ENCODE results near the gene ARHGAP15. TPM values are rescaled to one million over a fixed set of nuclear protein-coding genes. Genes with fewer than 3 reads are reported as not detected.

Gene ARHGAP15
- total RNA-seq, 1 donor from 2014 or later, result 7.0 TPM

DNA sequence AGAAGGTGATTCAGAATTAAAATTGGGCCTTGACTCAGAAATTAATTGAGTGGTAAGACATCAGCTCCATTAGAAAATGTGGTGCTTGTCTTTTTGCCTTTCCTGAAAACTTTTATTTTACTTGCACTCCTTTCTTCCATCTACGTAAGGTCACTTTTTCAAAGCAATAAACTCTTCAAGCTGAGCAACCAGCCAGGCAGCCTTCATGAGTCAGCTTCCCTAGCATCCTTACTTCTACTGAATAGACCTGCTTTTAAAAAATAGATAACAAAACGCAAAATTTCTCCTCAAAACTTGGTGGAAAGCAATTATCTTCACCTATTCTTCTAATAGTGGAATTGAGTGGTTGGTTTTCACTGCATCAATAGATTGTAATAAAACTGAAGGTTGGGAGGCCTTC lies 504.2 kb downstream of the ARHGAP15 start:
- DNase-seq, result no peak
- Histone ChIP-seq H3K4me1 (no peaks in the 10 kb centered on the region), H3K9me3 (replicated peaks) (peaks cover 26% of the 10 kb centered on the region), H3K36me3 (no peaks in the 10 kb centered on the region), H3K4me3 (no peak overlapping the region), H3K27me3 (ENCODE audit: low read depth) (no peaks in the 10 kb centered on the region), H3K27ac (replicated peaks) (no peak overlapping the region)
- TF ChIP-seq, protein P1, sequence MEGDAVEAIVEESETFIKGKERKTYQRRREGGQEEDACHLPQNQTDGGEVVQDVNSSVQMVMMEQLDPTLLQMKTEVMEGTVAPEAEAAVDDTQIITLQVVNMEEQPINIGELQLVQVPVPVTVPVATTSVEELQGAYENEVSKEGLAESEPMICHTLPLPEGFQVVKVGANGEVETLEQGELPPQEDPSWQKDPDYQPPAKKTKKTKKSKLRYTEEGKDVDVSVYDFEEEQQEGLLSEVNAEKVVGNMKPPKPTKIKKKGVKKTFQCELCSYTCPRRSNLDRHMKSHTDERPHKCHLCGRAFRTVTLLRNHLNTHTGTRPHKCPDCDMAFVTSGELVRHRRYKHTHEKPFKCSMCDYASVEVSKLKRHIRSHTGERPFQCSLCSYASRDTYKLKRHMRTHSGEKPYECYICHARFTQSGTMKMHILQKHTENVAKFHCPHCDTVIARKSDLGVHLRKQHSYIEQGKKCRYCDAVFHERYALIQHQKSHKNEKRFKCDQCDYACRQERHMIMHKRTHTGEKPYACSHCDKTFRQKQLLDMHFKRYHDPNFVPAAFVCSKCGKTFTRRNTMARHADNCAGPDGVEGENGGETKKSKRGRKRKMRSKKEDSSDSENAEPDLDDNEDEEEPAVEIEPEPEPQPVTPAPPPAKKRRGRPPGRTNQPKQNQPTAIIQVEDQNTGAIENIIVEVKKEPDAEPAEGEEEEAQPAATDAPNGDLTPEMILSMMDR (IDR thresholded peaks at IDR 0.05; ENCODE audit: borderline replicate concordance), result no peak
- intact Hi-C loops (cut with micrococcal nuclease), result no loop called here

DNA sequence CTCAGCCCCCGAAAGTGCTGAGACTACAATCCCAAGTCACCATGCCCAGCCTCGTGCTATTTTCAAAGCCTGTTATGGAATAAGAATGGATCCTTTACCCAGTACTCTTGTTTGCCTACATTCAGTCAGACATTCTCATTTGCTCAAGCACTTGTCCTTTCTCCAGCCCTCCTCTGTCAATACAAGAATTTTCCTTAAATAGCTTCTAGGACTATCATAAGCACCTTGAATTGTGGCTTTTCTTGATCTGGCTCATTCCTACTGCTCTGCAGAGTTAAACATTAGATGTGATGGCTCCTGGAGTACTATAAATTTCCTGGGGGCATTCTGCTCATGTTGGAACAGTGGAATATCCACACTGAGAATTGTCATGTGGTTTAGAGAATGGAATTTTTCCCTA lies 506.1 kb downstream of the ARHGAP15 start:
- no peaks in the 10 kb centered on the region for H3K4me1 ChIP-seq
- H3K27me3 ChIP-seq (ENCODE audit: low read depth), result no peaks in the 10 kb centered on the region
- no peak overlapping the region for H3K4me3 ChIP-seq
- no peaks in the 10 kb centered on the region for H3K36me3 ChIP-seq
- DNase-seq, result no peak
- TF ChIP-seq, protein P1 (IDR thresholded peaks at IDR 0.05; ENCODE audit: borderline replicate concordance), result no peak
- H3K27ac ChIP-seq (replicated peaks), result no peak overlapping the region
- intact Hi-C loops (cut with micrococcal nuclease), result no loop called here
- peaks cover 26% of the 10 kb centered on the region for H3K9me3 ChIP-seq (replicated peaks)

DNA sequence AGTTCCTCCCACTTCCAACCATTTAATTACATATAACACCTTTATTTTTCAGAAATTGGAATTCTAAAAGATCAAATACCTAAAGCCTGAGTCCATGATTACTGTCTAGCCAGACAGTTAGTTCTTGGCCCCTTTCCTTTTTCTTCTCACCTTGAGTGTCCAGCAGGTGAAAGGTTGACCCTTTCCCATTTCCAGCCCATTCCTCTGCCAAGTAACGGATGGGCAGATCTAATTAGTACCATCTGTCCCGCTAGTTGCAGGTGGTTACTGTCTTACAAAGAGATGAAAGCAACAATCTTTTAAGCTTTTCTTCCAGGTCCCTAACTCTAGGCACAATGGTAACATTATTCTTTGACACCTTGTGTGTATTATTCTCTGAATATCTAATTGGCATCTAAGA lies 506.7 kb downstream of the ARHGAP15 start:
- DNase-seq, result no peak
- Histone ChIP-seq H3K36me3 (no peaks in the 10 kb centered on the region), H3K27ac (replicated peaks) (no peak overlapping the region), H3K27me3 (ENCODE audit: low read depth) (no peaks in the 10 kb centered on the region), H3K9me3 (replicated peaks) (peaks cover 22% of the 10 kb centered on the region), H3K4me3 (no peak overlapping the region), H3K4me1 (no peaks in the 10 kb centered on the region)
- TF ChIP-seq, protein P1 (IDR thresholded peaks at IDR 0.05; ENCODE audit: borderline replicate concordance), result no peak
- intact Hi-C loops (cut with micrococcal nuclease), result no loop called here

DNA sequence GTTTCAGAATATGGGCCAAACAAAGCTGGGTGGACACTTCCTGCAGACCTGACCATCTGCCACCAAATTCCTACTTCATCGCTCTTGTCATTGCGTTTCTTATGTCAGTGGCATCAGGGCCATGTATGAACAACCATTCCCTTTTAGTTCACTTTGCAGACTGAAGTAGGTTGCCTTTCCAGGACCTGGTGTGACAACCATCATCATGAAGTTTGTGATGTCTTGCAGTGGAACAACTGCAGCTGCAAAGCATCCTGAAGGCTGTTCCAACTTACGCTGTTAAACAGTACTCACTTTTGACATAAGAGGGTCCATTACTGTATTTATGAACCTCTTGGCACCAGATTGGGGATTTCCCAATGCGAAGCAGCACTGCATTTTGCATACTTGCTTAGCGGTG lies 511.6 kb downstream of the ARHGAP15 start:
- H3K27ac ChIP-seq (replicated peaks), result no peak overlapping the region
- intact Hi-C loops (cut with micrococcal nuclease), result no loop called here
- H3K4me1 ChIP-seq, result no peaks in the 10 kb centered on the region
- no peaks in the 10 kb centered on the region for H3K27me3 ChIP-seq (ENCODE audit: low read depth)
- DNase-seq, result no peak
- peaks cover 15% of the 10 kb centered on the region for H3K9me3 ChIP-seq (replicated peaks)
- TF ChIP-seq, protein P1 (IDR thresholded peaks at IDR 0.05; ENCODE audit: borderline replicate concordance), result no peak
- H3K36me3 ChIP-seq, result no peaks in the 10 kb centered on the region
- H3K4me3 ChIP-seq, result no peak overlapping the region

DNA sequence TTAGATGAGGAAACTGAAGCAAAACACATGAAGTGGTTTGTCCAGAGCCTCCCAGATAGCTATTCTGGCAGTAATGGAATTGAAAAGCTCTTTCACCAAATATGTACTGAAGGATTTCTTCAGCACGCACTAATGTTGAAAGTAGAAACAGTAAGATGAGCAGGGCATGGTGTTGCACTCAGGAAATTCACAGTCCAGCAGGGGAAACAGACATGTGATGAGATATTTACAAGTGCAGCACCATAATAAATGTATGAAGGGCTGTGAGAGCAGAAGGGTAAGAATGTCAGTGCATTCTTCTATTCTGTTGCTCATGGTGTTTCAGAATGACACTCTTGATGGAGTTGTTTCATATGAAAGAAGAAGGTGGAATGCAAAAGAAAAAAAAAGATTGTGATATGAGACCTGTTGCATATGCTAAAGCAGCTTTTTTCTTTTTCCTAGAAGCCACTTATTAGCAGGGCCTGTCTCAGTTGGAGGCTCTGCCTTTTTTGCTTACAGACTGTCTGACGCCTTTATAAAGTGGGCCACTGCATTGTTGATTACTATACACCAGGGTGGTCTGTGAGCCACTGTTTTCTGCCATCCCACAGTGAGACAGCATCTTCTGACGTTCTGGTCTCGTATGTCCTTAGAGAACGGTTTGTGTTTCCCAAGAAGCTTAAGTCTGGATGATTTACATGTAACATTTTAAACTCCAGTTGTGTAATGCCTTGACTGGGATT lies 516.9 kb downstream of the ARHGAP15 start:
- Histone ChIP-seq H3K27ac (replicated peaks) (no peak overlapping the region), H3K4me1 (no peaks in the 10 kb centered on the region), H3K9me3 (replicated peaks) (no peaks in the 10 kb centered on the region), H3K36me3 (no peaks in the 10 kb centered on the region), H3K27me3 (ENCODE audit: low read depth) (no peaks in the 10 kb centered on the region), H3K4me3 (no peak overlapping the region)
- TF ChIP-seq, protein P1 (IDR thresholded peaks at IDR 0.05; ENCODE audit: borderline replicate concordance), result no peak
- no peak for DNase-seq
- intact Hi-C loops (cut with micrococcal nuclease), result no loop called here
